ENCODE measurements around the gene PSTK.

GRCh38 chr10:122957474-122957873, 22.7 kb upstream of the PSTK start:
- TF ChIP-seq CTCF (IDR thresholded peaks at IDR 0.05), result no peak
- no peak for TF ChIP-seq POLR2A (IDR thresholded peaks at IDR 0.05)
- no peak for TF ChIP-seq POLR2AphosphoS5 (IDR thresholded peaks at IDR 0.05)
- TF ChIP-seq EP300 (IDR thresholded peaks at IDR 0.05), result no peak
